GM21717 (cell line): Measurements from ENCODE around the gene FDX1.
A peak's percentile ranks its signal among the peaks of the same experiment; 100 is the strongest.

Source experiments
- ATAC-seq: cut with Tn5 transposase; IDR thresholded peaks from one replicate; pipeline ENCODE4 v1.9.1; 2021; ENCODE audit warnings: mild to moderate bottlenecking, moderate library complexity; ENCODE audit not compliant: unreplicated experiment

The FDX1 gene

GRCh38 chr11:110431051-110431672 is 1.4 kb downstream of the FDX1 start:
- peak; percentile 23 for ATAC-seq

GRCh38 chr11:110431674-110432073 is 1.9 kb downstream of the FDX1 start:
- ATAC-seq = no peak

GRCh38 chr11:110432713-110433392 is 3.1 kb downstream of the FDX1 start:
- ATAC-seq = no peak

- ATAC-seq = no peak
Observed at GRCh38 chr11:110433393-110434333, 3.9 kb downstream of the FDX1 start.

GRCh38 chr11:110434952-110435779 is 5.4 kb downstream of the FDX1 start:
- no peak for ATAC-seq

GRCh38 chr11:110435780-110436717 is 6.3 kb downstream of the FDX1 start:
- ATAC-seq = no peak

- ATAC-seq = no peak
Observed at GRCh38 chr11:110438017-110438416, 8.3 kb downstream of the FDX1 start.

- ATAC-seq = no peak
Observed at GRCh38 chr11:110445437-110445836, 15.7 kb downstream of the FDX1 start.

GRCh38 chr11:110446061-110446460 is 16.3 kb downstream of the FDX1 start:
- ATAC-seq = no peak

GRCh38 chr11:110446594-110446993 is 16.8 kb downstream of the FDX1 start:
- ATAC-seq = no peak

GRCh38 chr11:110447343-110447742 is 17.6 kb downstream of the FDX1 start:
- no peak for ATAC-seq

- ATAC-seq = no peak
Observed at GRCh38 chr11:110447897-110448745, 18.4 kb downstream of the FDX1 start.

- no peak for ATAC-seq
Observed at GRCh38 chr11:110450246-110450645, 20.5 kb downstream of the FDX1 start.

- no peak for ATAC-seq
Observed at GRCh38 chr11:110452720-110453119, 23.0 kb downstream of the FDX1 start.

- peak; percentile 76 for ATAC-seq
Observed at GRCh38 chr11:110453684-110454354, 24.1 kb downstream of the FDX1 start.

- ATAC-seq = peak; percentile 63
Observed at GRCh38 chr11:110454609-110455008, 24.9 kb downstream of the FDX1 start.

GRCh38 chr11:110455718-110456117 is 26.0 kb downstream of the FDX1 start:
- ATAC-seq = peak; percentile 39

- ATAC-seq = no peak
Observed at GRCh38 chr11:110463153-110463552, 33.4 kb downstream of the FDX1 start.
